Gastroesophageal sphincter (tissue), 3 donors: ENCODE data around the gene INAVA.

Source experiments
- EP300 ChIP-seq: sonication (generic); formaldehyde crosslinking; IDR thresholded peaks from one replicate; pipeline ENCODE4 v1.6.1; 2017; ENCODE audit warnings: antibody characterized with exemption, mild to moderate bottlenecking
- POLR2A ChIP-seq, 2 donors: fragments of 450-650 bp; IDR thresholded peaks; one replicate each; pipeline ENCODE4 v1.6.1; 2017; ENCODE audit warnings: antibody characterized with exemption in 2 of 2, mild to moderate bottlenecking in 2 of 2, moderate library complexity in 1 of 2
- TF ChIP-seq, protein P1 (sequence below), 4 experiments: fragments of 200-600 bp in 2 of 4; fragments of 450-650 bp in 2 of 4; sonication (generic) in 1 of 4; IDR thresholded peaks; one replicate each; pipeline ENCODE4 v1.5.1; 2017 to 2019; ENCODE audit warnings: antibody characterized with exemption in 4 of 4, mild to moderate bottlenecking in 2 of 4, moderate library complexity in 2 of 4

DNA sequence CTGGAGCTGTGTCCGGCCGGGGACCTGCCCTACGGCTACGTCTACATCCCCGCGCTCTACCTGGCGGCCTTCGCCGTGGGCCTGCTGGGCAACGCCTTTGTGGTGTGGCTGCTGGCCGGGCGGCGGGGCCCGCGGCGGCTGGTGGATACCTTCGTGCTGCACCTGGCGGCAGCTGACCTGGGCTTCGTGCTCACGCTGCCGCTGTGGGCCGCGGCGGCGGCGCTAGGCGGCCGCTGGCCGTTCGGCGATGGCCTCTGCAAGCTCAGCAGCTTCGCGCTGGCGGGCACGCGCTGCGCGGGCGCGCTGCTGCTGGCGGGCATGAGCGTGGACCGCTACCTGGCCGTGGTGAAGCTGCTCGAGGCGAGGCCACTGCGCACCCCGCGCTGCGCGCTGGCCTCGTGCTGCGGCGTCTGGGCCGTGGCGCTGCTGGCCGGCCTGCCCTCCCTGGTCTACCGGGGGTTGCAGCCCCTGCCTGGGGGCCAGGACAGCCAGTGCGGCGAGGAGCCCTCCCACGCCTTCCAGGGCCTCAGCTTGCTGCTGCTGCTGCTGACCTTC is 21.5 kb upstream of the INAVA start:
- TF ChIP-seq, protein P1, sequence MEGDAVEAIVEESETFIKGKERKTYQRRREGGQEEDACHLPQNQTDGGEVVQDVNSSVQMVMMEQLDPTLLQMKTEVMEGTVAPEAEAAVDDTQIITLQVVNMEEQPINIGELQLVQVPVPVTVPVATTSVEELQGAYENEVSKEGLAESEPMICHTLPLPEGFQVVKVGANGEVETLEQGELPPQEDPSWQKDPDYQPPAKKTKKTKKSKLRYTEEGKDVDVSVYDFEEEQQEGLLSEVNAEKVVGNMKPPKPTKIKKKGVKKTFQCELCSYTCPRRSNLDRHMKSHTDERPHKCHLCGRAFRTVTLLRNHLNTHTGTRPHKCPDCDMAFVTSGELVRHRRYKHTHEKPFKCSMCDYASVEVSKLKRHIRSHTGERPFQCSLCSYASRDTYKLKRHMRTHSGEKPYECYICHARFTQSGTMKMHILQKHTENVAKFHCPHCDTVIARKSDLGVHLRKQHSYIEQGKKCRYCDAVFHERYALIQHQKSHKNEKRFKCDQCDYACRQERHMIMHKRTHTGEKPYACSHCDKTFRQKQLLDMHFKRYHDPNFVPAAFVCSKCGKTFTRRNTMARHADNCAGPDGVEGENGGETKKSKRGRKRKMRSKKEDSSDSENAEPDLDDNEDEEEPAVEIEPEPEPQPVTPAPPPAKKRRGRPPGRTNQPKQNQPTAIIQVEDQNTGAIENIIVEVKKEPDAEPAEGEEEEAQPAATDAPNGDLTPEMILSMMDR (IDR thresholded peaks at IDR 0.05) = no peak
- TF ChIP-seq EP300 (no peak), POLR2A (IDR thresholded peaks at IDR 0.05) (no peak)
